CD14-positive monocyte (primary cell): Measurements from ENCODE around the gene WNT7B. TPM values are rescaled to one million over a fixed set of nuclear protein-coding genes. Genes with fewer than 3 reads are reported as not detected.
A peak's percentile ranks its signal among the peaks of the same experiment; 100 is the strongest.

Experiments used
- DNase-seq, 3 donors: peaks; one replicate each; pipeline ENCODE4 v3.0.0-alpha.2; 2011 to 2022
- H2AFZ ChIP-seq: 2 replicates; pipeline ENCODE4 v1.6.0; 2012; ENCODE audit warnings: mild to moderate bottlenecking, low read depth, low read length, inconsistent platforms; ENCODE audit not compliant: insufficient read depth, poor library complexity, severe bottlenecking
- H3K27ac ChIP-seq, 2 donors: 1 replicate in 1 of 2; 2 replicates in 1 of 2; pipeline ENCODE4 v1.5.1; 2012 to 2013; ENCODE audit warnings: low read length in 2 of 2, control low read depth in 1 of 2, inconsistent platforms in 1 of 2, low read depth in 1 of 2, mild to moderate bottlenecking in 1 of 2
- H3K27me3 ChIP-seq, 2 donors: one replicate each; pipeline versions ENCODE4 v1.6.0 to v1.6.1; 2011 to 2013; ENCODE audit warnings: low read length in 2 of 2; ENCODE audit not compliant: control insufficient read depth in 2 of 2, insufficient read depth in 2 of 2
- H3K36me3 ChIP-seq, 2 donors: replicated peaks in 1 of 2; 1 replicate in 1 of 2; 2 replicates in 1 of 2; pipeline versions ENCODE4 v1.5.1 to v1.6.1; 2012 to 2013; ENCODE audit warnings: low read length in 2 of 2, control low read depth in 1 of 2, inconsistent platforms in 1 of 2, mild to moderate bottlenecking in 1 of 2; ENCODE audit not compliant: insufficient read depth in 2 of 2, control insufficient read depth in 1 of 2
- H3K4me1 ChIP-seq, 2 donors: 1 replicate in 1 of 2; 2 replicates in 1 of 2; pipeline versions ENCODE4 v1.5.1 to v1.6.1; 2012 to 2013; ENCODE audit warnings: low read length in 2 of 2, control low read depth in 1 of 2, inconsistent platforms in 1 of 2, mild to moderate bottlenecking in 1 of 2, moderate library complexity in 1 of 2; ENCODE audit not compliant: insufficient read depth in 2 of 2, control insufficient read depth in 1 of 2
- H3K4me2 ChIP-seq: replicated peaks from 2 replicates; pipeline ENCODE3; 2012; ENCODE audit warnings: low read length, moderate library complexity, mild to moderate bottlenecking; ENCODE audit not compliant: poor library complexity, severe bottlenecking; ENCODE audit errors: extremely low read depth
- H3K4me3 ChIP-seq, 3 experiments: fragments of 200-600 bp in 1 of 3; sonication (generic) in 1 of 3; replicated peaks in 1 of 3; 1 replicate in 2 of 3; 2 replicates in 1 of 3; pipeline ENCODE4 v1.5.1; 2011 to 2013; ENCODE audit warnings: low read length in 3 of 3, mild to moderate bottlenecking in 3 of 3, control low read depth in 2 of 3, low read depth in 2 of 3, inconsistent platforms in 1 of 3, moderate library complexity in 1 of 3
- H3K79me2 ChIP-seq: 2 replicates; pipeline ENCODE4 v1.6.0; 2012; ENCODE audit warnings: mild to moderate bottlenecking, control low read depth, inconsistent platforms, low read length, moderate library complexity; ENCODE audit not compliant: insufficient read depth
- H3K9ac ChIP-seq: 2 replicates; pipeline ENCODE4 v1.6.0; 2017; ENCODE audit warnings: low read length, mild to moderate bottlenecking; ENCODE audit not compliant: insufficient read depth, poor library complexity, severe bottlenecking
- H3K9me3 ChIP-seq, 2 donors: replicated peaks in 1 of 2; 1 replicate in 1 of 2; 2 replicates in 1 of 2; pipeline versions ENCODE4 v1.5.1 to v1.6.1; 2012 to 2013; ENCODE audit warnings: low read length in 2 of 2, control low read depth in 1 of 2; ENCODE audit not compliant: control insufficient read depth in 1 of 2, insufficient read depth in 1 of 2
- H4K20me1 ChIP-seq: 2 replicates; pipeline ENCODE4 v1.6.0; 2012; ENCODE audit warnings: mild to moderate bottlenecking, low read length, control low read depth, moderate library complexity; ENCODE audit not compliant: insufficient read depth
- H3K27ac Mint-ChIP-seq, 7 donors: one replicate each; pipeline ENCODE4 v1.8.0; 2020; ENCODE audit warnings: mild to moderate bottlenecking in 7 of 7, mixed read lengths in 7 of 7, moderate library complexity in 6 of 7, inconsistent platforms in 2 of 7
- H3K27me3 Mint-ChIP-seq, 3 donors: one replicate each; pipeline ENCODE4 v1.8.0; 2021 to 2022; ENCODE audit warnings: low read depth in 3 of 3, mild to moderate bottlenecking in 3 of 3, mixed read lengths in 3 of 3, moderate library complexity in 3 of 3, inconsistent platforms in 1 of 3
- H3K36me3 Mint-ChIP-seq, 2 donors: one replicate each; pipeline ENCODE4 v1.8.0; 2020; ENCODE audit warnings: mixed read lengths in 2 of 2, inconsistent platforms in 1 of 2, mild to moderate bottlenecking in 1 of 2
- H3K4me1 Mint-ChIP-seq: one replicate; pipeline ENCODE4 v1.8.0; 2020; ENCODE audit warnings: mild to moderate bottlenecking, mixed read lengths
- H3K4me3 Mint-ChIP-seq, 2 donors: one replicate each; pipeline ENCODE4 v1.8.0; 2020; ENCODE audit warnings: mild to moderate bottlenecking in 2 of 2, mixed read lengths in 2 of 2, moderate library complexity in 1 of 2
- H3K9me3 Mint-ChIP-seq, 7 donors: one replicate each; pipeline ENCODE4 v1.8.0; 2020 to 2022; ENCODE audit warnings: mixed read lengths in 7 of 7, mild to moderate bottlenecking in 6 of 7, moderate library complexity in 6 of 7, inconsistent platforms in 2 of 7
- CTCF ChIP-seq: fragments of 200-600 bp; IDR thresholded peaks from one replicate; pipeline ENCODE4 v1.8.0; 2022; ENCODE audit warnings: antibody characterized with exemption, mild to moderate bottlenecking
- WGBS: methylation state at CpG from one replicate; pipeline ENCODE4 v1.1.5; 2013; ENCODE audit warnings: missing lambda C conversion rate; ENCODE audit not compliant: insufficient coverage; 5-methylcytosine and 5-hydroxymethylcytosine counted together
- intact Hi-C, 2 donors: fragments of 100-400 bp; cut with micrococcal nuclease; formaldehyde crosslinking; loops; one replicate each; pipeline versions ENCODE4 v1.15.0 to v1.15.1; 2023
- polyA plus RNA-seq, 3 donors: library from polyadenylated mRNA; depleted of rRNA in 1 of 3; unstranded in 2 of 3; stranded (reverse) in 1 of 3; fragments of 300-500 nt in 2 of 3; fragments of >200 nt in 1 of 3; fragmentation: Illumina TruSeq in 2 of 3; gene quantifications; 1 replicate in 2 of 3; 2 replicates in 1 of 3; pipeline ENCODE4 v1.2.3, GENCODE V29; 2012 to 2021

Gene WNT7B
- polyA plus RNA-seq, 3 donors: not detected

- Mint-ChIP-seq H3K27ac (peak overlapping the region in 1 of 7 donors; percentile 17), H3K27me3 (peaks cover 4 to 27% (median 13%) of the 10 kb centered on the region in 3 donors), H3K9me3 (peaks cover 7 to 15% (median 13%) of the 10 kb centered on the region in 7 donors), H3K36me3 (peaks cover 0 to 3% of the 10 kb centered on the region in 2 donors), H3K4me1 (peaks cover 4% of the 10 kb centered on the region), H3K4me3 (no peak overlapping the region)
- Histone ChIP-seq H3K36me3 (no peaks in the 10 kb centered on the region), H2AFZ (no peak overlapping the region), H3K4me3 (no peak overlapping the region), H3K9ac (no peak overlapping the region), H3K4me2 (no peak overlapping the region), H3K9me3 (peaks cover 8 to 13% of the 10 kb centered on the region in 2 donors), H3K4me1 (peaks cover 5 to 6% of the 10 kb centered on the region in 2 donors), H3K79me2 (no peaks in the 10 kb centered on the region), H3K27ac (no peak overlapping the region), H4K20me1 (no peaks in the 10 kb centered on the region), H3K27me3 (no peaks in the 10 kb centered on the region)
- WGBS: 63% methylated on average over 7 of the region's 14 CpGs
- intact Hi-C loops: no loop called here
- DNase-seq: no peak
- TF ChIP-seq CTCF: no peak
These were observed 59.1 kb downstream of the WNT7B start for GRCh38 chr22:45917700-45918458.

- intact Hi-C loops: no loop called here
- Histone ChIP-seq H3K27ac (no peak overlapping the region), H3K4me3 (no peak overlapping the region), H3K9me3 (peaks cover 8 to 13% of the 10 kb centered on the region in 2 donors), H3K4me2 (no peak overlapping the region), H3K36me3 (no peaks in the 10 kb centered on the region), H3K79me2 (no peaks in the 10 kb centered on the region), H2AFZ (no peak overlapping the region), H3K4me1 (peaks cover 11 to 12% of the 10 kb centered on the region in 2 donors), H3K9ac (no peak overlapping the region), H4K20me1 (no peaks in the 10 kb centered on the region), H3K27me3 (no peaks in the 10 kb centered on the region)
- TF ChIP-seq CTCF: no peak
- H3K36me3 Mint-ChIP-seq: peaks cover 0 to 3% of the 10 kb centered on the region in 2 donors
- peaks cover 7 to 15% (median 13%) of the 10 kb centered on the region in 7 donors for H3K9me3 Mint-ChIP-seq
- no peak overlapping the region for H3K27ac Mint-ChIP-seq
- no peak for DNase-seq
- H3K4me3 Mint-ChIP-seq: no peak overlapping the region
- peaks cover 4 to 27% (median 15%) of the 10 kb centered on the region in 3 donors for H3K27me3 Mint-ChIP-seq
- peaks cover 10% of the 10 kb centered on the region for H3K4me1 Mint-ChIP-seq
- WGBS: 87% methylated on average over 7 of the region's 12 CpGs
These were observed 59.8 kb downstream of the WNT7B start for GRCh38 chr22:45917146-45917545.
